OCI-LY1 (cell line): ENCODE results near the gene ZNF79.

ENCODE experiments used
- CTCF ChIP-seq: fragments of 200-600 bp; sonication (generic), shearing (Covaris generic); IDR thresholded peaks from 2 replicates; pipeline ENCODE4 v1.5.1; 2017; ENCODE audit warnings: mild to moderate bottlenecking, antibody characterized with exemption, low read length, moderate library complexity, mixed read lengths
- EZH2 ChIP-seq: fragments of 200-600 bp; sonication (generic), shearing (Covaris generic); IDR thresholded peaks from 2 replicates; pipeline ENCODE4 v1.8.0; 2017; ENCODE audit warnings: borderline replicate concordance, mixed run types, mild to moderate bottlenecking, antibody characterized with exemption, low read length, moderate library complexity, mixed read lengths

GRCh38 chr9:127447416-127448111 lies 23.4 kb downstream of the ZNF79 start:
- TF ChIP-seq CTCF (no peak), EZH2 (no peak)
